HepG2 (cell line): ENCODE measurements around the gene TGFA. TPM values are rescaled to one million over a fixed set of nuclear protein-coding genes. Genes with fewer than 3 reads are reported as not detected.

Experiments used
- ARNT2 ChIP-seq: sonication (generic); formaldehyde crosslinking; IDR thresholded peaks from 2 replicates; pipeline ENCODE4 v1.8.0; 2022; ENCODE audit warnings: mild to moderate bottlenecking, low read depth, missing genetic modification reagents, moderate library complexity
- CC2D1A ChIP-seq: sonication (generic); formaldehyde crosslinking; IDR thresholded peaks from 2 replicates; pipeline ENCODE4 v1.8.1; 2023; ENCODE audit warnings: mild to moderate bottlenecking, missing genetic modification reagents
- FOXA1 ChIP-seq, 2 experiments: fragments of 450-650 bp in 1 of 2; sonication (generic) in 1 of 2; formaldehyde crosslinking in 1 of 2; IDR thresholded peaks; 2 replicates each; pipeline versions ENCODE4 v1.4.0 to v1.6.1; 2016 to 2020; ENCODE audit warnings: missing genetic modification reagents in 1 of 2
- FOXA3 ChIP-seq: IDR thresholded peaks from 2 replicates; pipeline ENCODE4 v1.6.1; 2016; ENCODE audit warnings: missing genetic modification reagents, missing compliant biosample characterization
- JUN ChIP-seq: sonication (generic); formaldehyde crosslinking; IDR thresholded peaks from 2 replicates; pipeline ENCODE4 v1.4.0; 2020; ENCODE audit warnings: mild to moderate bottlenecking, missing genetic modification reagents
- KLF16 ChIP-seq, 2 experiments: sonication (generic) in 1 of 2; formaldehyde crosslinking in 1 of 2; IDR thresholded peaks; 2 replicates each; pipeline versions ENCODE4 v1.6.1 to v1.8.0; 2016 to 2023; ENCODE audit warnings: missing genetic modification reagents in 2 of 2, missing compliant biosample characterization in 1 of 2
- THAP11 ChIP-seq: IDR thresholded peaks from 2 replicates; pipeline ENCODE4 v1.6.1; 2016; ENCODE audit warnings: missing biosample characterization, missing genetic modification reagents
- ZFP36L1 ChIP-seq: sonication (generic); formaldehyde crosslinking; IDR thresholded peaks from 2 replicates; pipeline ENCODE4 v1.8.0; 2022; ENCODE audit warnings: mild to moderate bottlenecking, missing genetic modification reagents, moderate library complexity
- ZNF776 ChIP-seq: sonication (generic); formaldehyde crosslinking; IDR thresholded peaks from 2 replicates; pipeline ENCODE4 v1.4.0; 2020; ENCODE audit warnings: mild to moderate bottlenecking, missing genetic modification reagents
- polyA plus RNA-seq, 8 experiments: library from polyadenylated mRNA; depleted of rRNA in 3 of 8; stranded (reverse) in 7 of 8; unstranded in 1 of 8; fragments of >200 nt; fragmentation: Illumina TruSeq in 4 of 8; extraction: Trizol in 4 of 8; gene quantifications; 2 replicates each; pipeline versions ENCODE4 v1.2.1 to v1.2.3, GENCODE V29; 2011 to 2016; ENCODE audit warnings: low read depth in 4 of 8, missing spikeins in 1 of 8, mixed read lengths in 1 of 8; ENCODE audit not compliant: insufficient read depth in 1 of 8
- total RNA-seq, 5 experiments: library from RNA; depleted of rRNA; stranded (reverse); fragments of >200 nt; fragmentation: Illumina TruSeq; extraction: Trizol; gene quantifications; 2 replicates each; pipeline ENCODE4 v1.2.3, GENCODE V29; 2016; ENCODE audit warnings: low read depth in 1 of 5
- TF ChIP-seq, protein P1 (sequence below): sonication (generic); formaldehyde crosslinking; IDR thresholded peaks from 2 replicates; pipeline ENCODE4 v1.4.0; 2020; ENCODE audit warnings: mild to moderate bottlenecking, missing genetic modification reagents
- TF ChIP-seq, protein P2 (sequence below): sonication (generic); formaldehyde crosslinking; conservative IDR thresholded peaks from 2 replicates; pipeline ENCODE4 v1.4.0; 2020; ENCODE audit warnings: missing genetic modification reagents
- TF ChIP-seq, protein P3 (sequence below): sonication (generic); formaldehyde crosslinking; IDR thresholded peaks from 2 replicates; pipeline ENCODE4 v1.4.0; 2020; ENCODE audit warnings: missing genetic modification reagents, borderline replicate concordance
- TF ChIP-seq, protein P4 (sequence below): sonication (generic); formaldehyde crosslinking; IDR thresholded peaks from 2 replicates; pipeline ENCODE4 v1.5.0; 2020; ENCODE audit warnings: missing genetic modification reagents
- TF ChIP-seq, protein P5 (sequence below): sonication (generic); formaldehyde crosslinking; IDR thresholded peaks from 2 replicates; pipeline ENCODE4 v1.5.0; 2020; ENCODE audit warnings: mild to moderate bottlenecking, missing genetic modification reagents, borderline replicate concordance

TGFA gene
- total and polyA plus RNA-seq, 2 of the 13 experiments (the other 11 are each of a cell fraction or from before 2014, with no cell fraction given) = 7.8 to 15.3 TPM

DNA sequence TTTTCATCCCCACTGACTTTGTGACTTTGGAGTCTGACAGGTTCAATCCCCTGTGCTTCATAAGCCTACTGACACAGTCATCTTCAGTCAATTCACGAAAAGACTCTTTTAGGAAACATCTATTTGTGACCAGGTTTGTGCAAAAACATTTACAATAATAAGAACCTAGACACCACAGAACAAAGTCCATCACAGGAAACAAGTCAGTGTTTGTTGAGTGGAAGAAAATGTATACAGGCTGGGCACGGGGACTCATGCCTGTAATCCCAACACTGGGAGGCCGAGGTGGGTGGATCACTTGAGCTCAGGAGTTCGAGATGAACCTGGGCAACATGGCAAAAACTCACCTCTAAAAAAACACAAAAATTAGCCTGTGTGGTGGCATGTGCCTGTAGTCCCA lies 49.7 kb downstream of the TGFA start (continued):
- TF ChIP-seq, protein P1, sequence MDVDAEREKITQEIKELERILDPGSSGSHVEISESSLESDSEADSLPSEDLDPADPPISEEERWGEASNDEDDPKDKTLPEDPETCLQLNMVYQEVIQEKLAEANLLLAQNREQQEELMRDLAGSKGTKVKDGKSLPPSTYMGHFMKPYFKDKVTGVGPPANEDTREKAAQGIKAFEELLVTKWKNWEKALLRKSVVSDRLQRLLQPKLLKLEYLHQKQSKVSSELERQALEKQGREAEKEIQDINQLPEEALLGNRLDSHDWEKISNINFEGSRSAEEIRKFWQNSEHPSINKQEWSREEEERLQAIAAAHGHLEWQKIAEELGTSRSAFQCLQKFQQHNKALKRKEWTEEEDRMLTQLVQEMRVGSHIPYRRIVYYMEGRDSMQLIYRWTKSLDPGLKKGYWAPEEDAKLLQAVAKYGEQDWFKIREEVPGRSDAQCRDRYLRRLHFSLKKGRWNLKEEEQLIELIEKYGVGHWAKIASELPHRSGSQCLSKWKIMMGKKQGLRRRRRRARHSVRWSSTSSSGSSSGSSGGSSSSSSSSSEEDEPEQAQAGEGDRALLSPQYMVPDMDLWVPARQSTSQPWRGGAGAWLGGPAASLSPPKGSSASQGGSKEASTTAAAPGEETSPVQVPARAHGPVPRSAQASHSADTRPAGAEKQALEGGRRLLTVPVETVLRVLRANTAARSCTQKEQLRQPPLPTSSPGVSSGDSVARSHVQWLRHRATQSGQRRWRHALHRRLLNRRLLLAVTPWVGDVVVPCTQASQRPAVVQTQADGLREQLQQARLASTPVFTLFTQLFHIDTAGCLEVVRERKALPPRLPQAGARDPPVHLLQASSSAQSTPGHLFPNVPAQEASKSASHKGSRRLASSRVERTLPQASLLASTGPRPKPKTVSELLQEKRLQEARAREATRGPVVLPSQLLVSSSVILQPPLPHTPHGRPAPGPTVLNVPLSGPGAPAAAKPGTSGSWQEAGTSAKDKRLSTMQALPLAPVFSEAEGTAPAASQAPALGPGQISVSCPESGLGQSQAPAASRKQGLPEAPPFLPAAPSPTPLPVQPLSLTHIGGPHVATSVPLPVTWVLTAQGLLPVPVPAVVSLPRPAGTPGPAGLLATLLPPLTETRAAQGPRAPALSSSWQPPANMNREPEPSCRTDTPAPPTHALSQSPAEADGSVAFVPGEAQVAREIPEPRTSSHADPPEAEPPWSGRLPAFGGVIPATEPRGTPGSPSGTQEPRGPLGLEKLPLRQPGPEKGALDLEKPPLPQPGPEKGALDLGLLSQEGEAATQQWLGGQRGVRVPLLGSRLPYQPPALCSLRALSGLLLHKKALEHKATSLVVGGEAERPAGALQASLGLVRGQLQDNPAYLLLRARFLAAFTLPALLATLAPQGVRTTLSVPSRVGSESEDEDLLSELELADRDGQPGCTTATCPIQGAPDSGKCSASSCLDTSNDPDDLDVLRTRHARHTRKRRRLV (CRISPR knock-in tag) = no peak
- TF ChIP-seq, protein P2, sequence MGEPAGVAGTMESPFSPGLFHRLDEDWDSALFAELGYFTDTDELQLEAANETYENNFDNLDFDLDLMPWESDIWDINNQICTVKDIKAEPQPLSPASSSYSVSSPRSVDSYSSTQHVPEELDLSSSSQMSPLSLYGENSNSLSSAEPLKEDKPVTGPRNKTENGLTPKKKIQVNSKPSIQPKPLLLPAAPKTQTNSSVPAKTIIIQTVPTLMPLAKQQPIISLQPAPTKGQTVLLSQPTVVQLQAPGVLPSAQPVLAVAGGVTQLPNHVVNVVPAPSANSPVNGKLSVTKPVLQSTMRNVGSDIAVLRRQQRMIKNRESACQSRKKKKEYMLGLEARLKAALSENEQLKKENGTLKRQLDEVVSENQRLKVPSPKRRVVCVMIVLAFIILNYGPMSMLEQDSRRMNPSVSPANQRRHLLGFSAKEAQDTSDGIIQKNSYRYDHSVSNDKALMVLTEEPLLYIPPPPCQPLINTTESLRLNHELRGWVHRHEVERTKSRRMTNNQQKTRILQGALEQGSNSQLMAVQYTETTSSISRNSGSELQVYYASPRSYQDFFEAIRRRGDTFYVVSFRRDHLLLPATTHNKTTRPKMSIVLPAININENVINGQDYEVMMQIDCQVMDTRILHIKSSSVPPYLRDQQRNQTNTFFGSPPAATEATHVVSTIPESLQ (CRISPR knock-in tag) = no peak
- no peak for TF ChIP-seq ARNT2
- TF ChIP-seq FOXA3 (CRISPR knock-in tag) = peak; percentile 86
- TF ChIP-seq ZNF776 (CRISPR knock-in tag) = no peak
- TF ChIP-seq JUN (CRISPR knock-in tag) = no peak
- TF ChIP-seq, protein P3, sequence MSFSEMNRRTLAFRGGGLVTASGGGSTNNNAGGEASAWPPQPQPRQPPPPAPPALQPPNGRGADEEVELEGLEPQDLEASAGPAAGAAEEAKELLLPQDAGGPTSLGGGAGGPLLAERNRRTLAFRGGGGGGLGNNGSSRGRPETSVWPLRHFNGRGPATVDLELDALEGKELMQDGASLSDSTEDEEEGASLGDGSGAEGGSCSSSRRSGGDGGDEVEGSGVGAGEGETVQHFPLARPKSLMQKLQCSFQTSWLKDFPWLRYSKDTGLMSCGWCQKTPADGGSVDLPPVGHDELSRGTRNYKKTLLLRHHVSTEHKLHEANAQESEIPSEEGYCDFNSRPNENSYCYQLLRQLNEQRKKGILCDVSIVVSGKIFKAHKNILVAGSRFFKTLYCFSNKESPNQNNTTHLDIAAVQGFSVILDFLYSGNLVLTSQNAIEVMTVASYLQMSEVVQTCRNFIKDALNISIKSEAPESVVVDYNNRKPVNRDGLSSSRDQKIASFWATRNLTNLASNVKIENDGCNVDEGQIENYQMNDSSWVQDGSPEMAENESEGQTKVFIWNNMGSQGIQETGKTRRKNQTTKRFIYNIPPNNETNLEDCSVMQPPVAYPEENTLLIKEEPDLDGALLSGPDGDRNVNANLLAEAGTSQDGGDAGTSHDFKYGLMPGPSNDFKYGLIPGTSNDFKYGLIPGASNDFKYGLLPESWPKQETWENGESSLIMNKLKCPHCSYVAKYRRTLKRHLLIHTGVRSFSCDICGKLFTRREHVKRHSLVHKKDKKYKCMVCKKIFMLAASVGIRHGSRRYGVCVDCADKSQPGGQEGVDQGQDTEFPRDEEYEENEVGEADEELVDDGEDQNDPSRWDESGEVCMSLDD (CRISPR knock-in tag) = no peak
- TF ChIP-seq ZFP36L1 (CRISPR knock-in tag) = 0 out of 2 replicates have a peak, but pooled peaks have one; percentile 44
- TF ChIP-seq, protein P4, sequence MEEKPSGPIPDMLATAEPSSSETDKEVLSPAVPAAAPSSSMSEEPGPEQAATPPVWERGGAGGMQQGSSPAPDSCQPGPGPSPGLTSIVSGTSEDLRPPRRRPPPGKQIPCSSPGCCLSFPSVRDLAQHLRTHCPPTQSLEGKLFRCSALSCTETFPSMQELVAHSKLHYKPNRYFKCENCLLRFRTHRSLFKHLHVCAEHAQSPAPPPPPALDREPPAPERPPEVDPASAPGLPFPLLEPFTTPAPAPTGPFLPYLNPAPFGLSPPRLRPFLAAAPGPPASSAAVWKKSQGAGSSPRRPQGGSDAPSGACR = no peak
- no peak for TF ChIP-seq FOXA1 (IDR thresholded peaks at IDR 0.05)
- TF ChIP-seq FOXA1 (CRISPR knock-in tag; IDR thresholded peaks at IDR 0.05) = no peak
- TF ChIP-seq KLF16 (CRISPR knock-in tag; IDR thresholded peaks at IDR 0.05) = peak in 1 of 2 experiments; percentile 59; a peak in 1 of 4 replicates
- TF ChIP-seq CC2D1A = no peak
- no peak for TF ChIP-seq THAP11 (CRISPR knock-in tag)
- TF ChIP-seq, protein P5, sequence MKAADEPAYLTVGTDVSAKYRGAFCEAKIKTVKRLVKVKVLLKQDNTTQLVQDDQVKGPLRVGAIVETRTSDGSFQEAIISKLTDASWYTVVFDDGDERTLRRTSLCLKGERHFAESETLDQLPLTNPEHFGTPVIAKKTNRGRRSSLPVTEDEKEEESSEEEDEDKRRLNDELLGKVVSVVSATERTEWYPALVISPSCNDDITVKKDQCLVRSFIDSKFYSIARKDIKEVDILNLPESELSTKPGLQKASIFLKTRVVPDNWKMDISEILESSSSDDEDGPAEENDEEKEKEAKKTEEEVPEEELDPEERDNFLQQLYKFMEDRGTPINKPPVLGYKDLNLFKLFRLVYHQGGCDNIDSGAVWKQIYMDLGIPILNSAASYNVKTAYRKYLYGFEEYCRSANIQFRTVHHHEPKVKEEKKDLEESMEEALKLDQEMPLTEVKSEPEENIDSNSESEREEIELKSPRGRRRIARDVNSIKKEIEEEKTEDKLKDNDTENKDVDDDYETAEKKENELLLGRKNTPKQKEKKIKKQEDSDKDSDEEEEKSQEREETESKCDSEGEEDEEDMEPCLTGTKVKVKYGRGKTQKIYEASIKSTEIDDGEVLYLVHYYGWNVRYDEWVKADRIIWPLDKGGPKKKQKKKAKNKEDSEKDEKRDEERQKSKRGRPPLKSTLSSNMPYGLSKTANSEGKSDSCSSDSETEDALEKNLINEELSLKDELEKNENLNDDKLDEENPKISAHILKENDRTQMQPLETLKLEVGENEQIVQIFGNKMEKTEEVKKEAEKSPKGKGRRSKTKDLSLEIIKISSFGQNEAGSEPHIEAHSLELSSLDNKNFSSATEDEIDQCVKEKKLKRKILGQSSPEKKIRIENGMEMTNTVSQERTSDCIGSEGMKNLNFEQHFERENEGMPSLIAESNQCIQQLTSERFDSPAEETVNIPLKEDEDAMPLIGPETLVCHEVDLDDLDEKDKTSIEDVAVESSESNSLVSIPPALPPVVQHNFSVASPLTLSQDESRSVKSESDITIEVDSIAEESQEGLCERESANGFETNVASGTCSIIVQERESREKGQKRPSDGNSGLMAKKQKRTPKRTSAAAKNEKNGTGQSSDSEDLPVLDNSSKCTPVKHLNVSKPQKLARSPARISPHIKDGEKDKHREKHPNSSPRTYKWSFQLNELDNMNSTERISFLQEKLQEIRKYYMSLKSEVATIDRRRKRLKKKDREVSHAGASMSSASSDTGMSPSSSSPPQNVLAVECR (CRISPR knock-in tag) = no peak; the same call in 1 of the 2 replicates
